ENCODE results near the gene MYO9A.
"Not testable (repeated sequence)": the region's sequence is repeated elsewhere in the genome, so short reads cannot be mapped to it uniquely, and the experiment has no call there.

GRCh38 chr15:72053297-72053696 lies 64.7 kb downstream of the MYO9A start:
- TF ChIP-seq, protein P1, sequence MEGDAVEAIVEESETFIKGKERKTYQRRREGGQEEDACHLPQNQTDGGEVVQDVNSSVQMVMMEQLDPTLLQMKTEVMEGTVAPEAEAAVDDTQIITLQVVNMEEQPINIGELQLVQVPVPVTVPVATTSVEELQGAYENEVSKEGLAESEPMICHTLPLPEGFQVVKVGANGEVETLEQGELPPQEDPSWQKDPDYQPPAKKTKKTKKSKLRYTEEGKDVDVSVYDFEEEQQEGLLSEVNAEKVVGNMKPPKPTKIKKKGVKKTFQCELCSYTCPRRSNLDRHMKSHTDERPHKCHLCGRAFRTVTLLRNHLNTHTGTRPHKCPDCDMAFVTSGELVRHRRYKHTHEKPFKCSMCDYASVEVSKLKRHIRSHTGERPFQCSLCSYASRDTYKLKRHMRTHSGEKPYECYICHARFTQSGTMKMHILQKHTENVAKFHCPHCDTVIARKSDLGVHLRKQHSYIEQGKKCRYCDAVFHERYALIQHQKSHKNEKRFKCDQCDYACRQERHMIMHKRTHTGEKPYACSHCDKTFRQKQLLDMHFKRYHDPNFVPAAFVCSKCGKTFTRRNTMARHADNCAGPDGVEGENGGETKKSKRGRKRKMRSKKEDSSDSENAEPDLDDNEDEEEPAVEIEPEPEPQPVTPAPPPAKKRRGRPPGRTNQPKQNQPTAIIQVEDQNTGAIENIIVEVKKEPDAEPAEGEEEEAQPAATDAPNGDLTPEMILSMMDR (IDR thresholded peaks at IDR 0.05), result not testable (repeated sequence)
- not testable (repeated sequence) for TF ChIP-seq POLR2AphosphoS5 (IDR thresholded peaks at IDR 0.05; ENCODE audit: low read depth, low read length); TCF7L2 (IDR thresholded peaks at IDR 0.05; ENCODE audit: low read depth, low read length); SIN3A (IDR thresholded peaks at IDR 0.05; ENCODE audit: borderline replicate concordance, insufficient read depth, low read depth, low read length)

Data from Panc1 (cell line).